Stomach (tissue), 9 donors: ENCODE data around the gene FAM98C. TPM values are rescaled to one million over a fixed set of nuclear protein-coding genes. Genes with fewer than 3 reads are reported as not detected.

ENCODE experiments used
- DNase-seq, 2 donors: peaks; one replicate each; pipeline versions ENCODE4 v3.0.0 to v3.0.0-alpha.2; 2013 to 2019
- H3K27ac ChIP-seq, 5 donors: fragments of 200-600 bp in 4 of 5; sonication (generic) in 4 of 5; one replicate each; pipeline ENCODE4 v1.5.1; 2013 to 2019; ENCODE audit warnings: mild to moderate bottlenecking in 1 of 5, moderate library complexity in 1 of 5
- H3K27me3 ChIP-seq, 3 donors: fragments of 200-600 bp; sonication (generic); one replicate each; pipeline ENCODE4 v1.5.1; 2017 to 2019; ENCODE audit warnings: mixed run types in 1 of 3
- H3K36me3 ChIP-seq, 4 donors: fragments of 200-600 bp; sonication (generic); 1 replicate in 3 of 4; 2 replicates in 1 of 4; pipeline ENCODE4 v1.5.1; 2016 to 2019
- H3K4me1 ChIP-seq, 4 donors: fragments of 200-600 bp; sonication (generic); one replicate each; pipeline ENCODE4 v1.5.1; 2016 to 2019
- H3K4me3 ChIP-seq, 4 donors: fragments of 200-600 bp; sonication (generic) in 3 of 4; one replicate each; pipeline ENCODE4 v1.5.1; 2016 to 2019; ENCODE audit warnings: mild to moderate bottlenecking in 1 of 4
- H3K9me3 ChIP-seq, 4 donors: fragments of 200-600 bp; sonication (generic); one replicate each; pipeline ENCODE4 v1.5.1; 2016 to 2019
- EP300 ChIP-seq: sonication (generic); formaldehyde crosslinking; IDR thresholded peaks from one replicate; pipeline ENCODE4 v1.6.1; 2017; ENCODE audit warnings: antibody characterized with exemption
- POLR2A ChIP-seq, 4 donors: fragments of 450-650 bp; IDR thresholded peaks; one replicate each; pipeline ENCODE4 v1.6.1; 2016; ENCODE audit warnings: antibody characterized with exemption in 4 of 4, control low read depth in 2 of 4, mild to moderate bottlenecking in 1 of 4, moderate library complexity in 1 of 4
- POLR2AphosphoS5 ChIP-seq, 3 donors: sonication (generic); formaldehyde crosslinking; IDR thresholded peaks; one replicate each; pipeline ENCODE4 v1.6.1; 2016; ENCODE audit warnings: antibody characterized with exemption in 3 of 3
- WGBS, 5 donors: extraction: QIAGEN DNeasy Blood & Tissue Kit in 3 of 5; methylation state at CpG; one replicate each; pipeline versions ENCODE4 v1.1.5 to v1.1.7; 2013 to 2018; 5-methylcytosine and 5-hydroxymethylcytosine counted together
- intact Hi-C: fragments of 100-400 bp; cut with DNase I; formaldehyde crosslinking; loops from one replicate; pipeline ENCODE4 v1.15.1; 2023; ENCODE audit warnings: low total_unique reads
- polyA plus RNA-seq, 3 donors: library from polyadenylated mRNA; stranded (reverse); fragments of 200-250 nt; gene quantifications; one replicate each; pipeline ENCODE4 v1.2.3, GENCODE V29; 2013
- total RNA-seq, 5 donors: library from RNA; depleted of rRNA; stranded (reverse); fragments of >200 nt; gene quantifications; one replicate each; pipeline versions ENCODE4 v1.1.0 to v1.2.3, GENCODE V29; 2014 to 2016
- TF ChIP-seq, protein P1 (sequence below), 7 experiments: fragments of 450-650 bp in 4 of 7; fragments of 200-600 bp in 3 of 7; sonication (generic) in 3 of 7; IDR thresholded peaks; one replicate each; pipeline ENCODE4 v1.5.1; 2016 to 2019; ENCODE audit warnings: antibody characterized with exemption in 7 of 7, control low read depth in 2 of 7, mild to moderate bottlenecking in 1 of 7
- donor health status: healthy with polysubstance abuse.
- donor health status: Bipolar disorder and iron deficiency.
- donor health status: healthy.

FAM98C gene
- total and polyA plus RNA-seq, 8 donors, result 4.0 to 222 (median 19.9) TPM

GRCh38 chr19:38375748-38376147, 27.1 kb upstream of the FAM98C start:
- Histone ChIP-seq H3K36me3 (peaks cover 29 to 47% (median 40%) of the 10 kb centered on the region in 4 donors), H3K9me3 (no peaks in the 10 kb centered on the region), H3K4me1 (peaks cover 16 to 28% (median 22%) of the 10 kb centered on the region in 4 donors), H3K4me3 (peak overlapping the region; percentile 61 to 92 (median 84)), H3K27ac (peak overlapping the region in 1 of 5 donors; percentile 95), H3K27me3 (no peaks in the 10 kb centered on the region)
- 79 to 91% (median 82%) methylated on average over 5 of the region's 5 CpGs for WGBS, 5 donors
- no peak for DNase-seq
- intact Hi-C loops, result no loop called here
- no peak for TF ChIP-seq EP300
- TF ChIP-seq POLR2A (IDR thresholded peaks at IDR 0.05), result no peak
- TF ChIP-seq, protein P1, sequence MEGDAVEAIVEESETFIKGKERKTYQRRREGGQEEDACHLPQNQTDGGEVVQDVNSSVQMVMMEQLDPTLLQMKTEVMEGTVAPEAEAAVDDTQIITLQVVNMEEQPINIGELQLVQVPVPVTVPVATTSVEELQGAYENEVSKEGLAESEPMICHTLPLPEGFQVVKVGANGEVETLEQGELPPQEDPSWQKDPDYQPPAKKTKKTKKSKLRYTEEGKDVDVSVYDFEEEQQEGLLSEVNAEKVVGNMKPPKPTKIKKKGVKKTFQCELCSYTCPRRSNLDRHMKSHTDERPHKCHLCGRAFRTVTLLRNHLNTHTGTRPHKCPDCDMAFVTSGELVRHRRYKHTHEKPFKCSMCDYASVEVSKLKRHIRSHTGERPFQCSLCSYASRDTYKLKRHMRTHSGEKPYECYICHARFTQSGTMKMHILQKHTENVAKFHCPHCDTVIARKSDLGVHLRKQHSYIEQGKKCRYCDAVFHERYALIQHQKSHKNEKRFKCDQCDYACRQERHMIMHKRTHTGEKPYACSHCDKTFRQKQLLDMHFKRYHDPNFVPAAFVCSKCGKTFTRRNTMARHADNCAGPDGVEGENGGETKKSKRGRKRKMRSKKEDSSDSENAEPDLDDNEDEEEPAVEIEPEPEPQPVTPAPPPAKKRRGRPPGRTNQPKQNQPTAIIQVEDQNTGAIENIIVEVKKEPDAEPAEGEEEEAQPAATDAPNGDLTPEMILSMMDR (IDR thresholded peaks at IDR 0.05), result no peak
- TF ChIP-seq POLR2AphosphoS5 (IDR thresholded peaks at IDR 0.05), result no peak

GRCh38 chr19:38376576-38376975, 26.3 kb upstream of the FAM98C start:
- Histone ChIP-seq H3K36me3 (peaks cover 37 to 55% (median 48%) of the 10 kb centered on the region in 4 donors), H3K27me3 (peaks cover 0 to 1% (median 0%) of the 10 kb centered on the region in 3 donors), H3K27ac (no peak overlapping the region), H3K4me3 (peak overlapping the region in 2 of 4 donors; percentile 87 to 92), H3K4me1 (peaks cover 16 to 28% (median 22%) of the 10 kb centered on the region in 4 donors), H3K9me3 (no peaks in the 10 kb centered on the region)
- TF ChIP-seq, protein P1 (IDR thresholded peaks at IDR 0.05), result no peak
- TF ChIP-seq POLR2A (IDR thresholded peaks at IDR 0.05) (no peak), POLR2AphosphoS5 (IDR thresholded peaks at IDR 0.05) (no peak), EP300 (no peak)
- DNase-seq, result no peak
- intact Hi-C loops, result no loop called here
- 78 to 91% (median 84%) methylated on average over 3 of the region's 3 CpGs for WGBS, 5 donors

- Histone ChIP-seq H3K36me3 (peaks cover 42 to 60% (median 53%) of the 10 kb centered on the region in 4 donors), H3K4me1 (peaks cover 16 to 28% (median 22%) of the 10 kb centered on the region in 4 donors), H3K27ac (no peak overlapping the region), H3K9me3 (no peaks in the 10 kb centered on the region), H3K27me3 (peaks cover 0 to 4% (median 0%) of the 10 kb centered on the region in 3 donors), H3K4me3 (no peak overlapping the region)
- TF ChIP-seq, protein P1 (IDR thresholded peaks at IDR 0.05), result no peak
- TF ChIP-seq POLR2AphosphoS5 (IDR thresholded peaks at IDR 0.05) (no peak), EP300 (no peak), POLR2A (IDR thresholded peaks at IDR 0.05) (no peak)
- intact Hi-C loops, result no loop called here
- no peak for DNase-seq
- WGBS, 5 donors, result 97 to 98% (median 98%) methylated on average over 4 of the region's 4 CpGs
These were observed 25.8 kb upstream of the FAM98C start for GRCh38 chr19:38377052-38377451.

- H3K4me1 ChIP-seq, result peaks cover 16 to 26% (median 21%) of the 10 kb centered on the region in 4 donors
- H3K36me3 ChIP-seq, result peaks cover 60 to 78% (median 71%) of the 10 kb centered on the region in 4 donors
- TF ChIP-seq POLR2AphosphoS5 (IDR thresholded peaks at IDR 0.05) (no peak), EP300 (no peak), POLR2A (IDR thresholded peaks at IDR 0.05) (no peak)
- TF ChIP-seq, protein P1 (IDR thresholded peaks at IDR 0.05), result no peak
- H3K27me3 ChIP-seq, result peaks cover 0 to 15% (median 0%) of the 10 kb centered on the region in 3 donors
- no peaks in the 10 kb centered on the region for H3K9me3 ChIP-seq
- DNase-seq, result no peak
- H3K4me3 ChIP-seq, result no peak overlapping the region
- WGBS, 5 donors, result 87 to 98% (median 96%) methylated on average over 10 of the region's 10 CpGs
- intact Hi-C loops, result no loop called here
- H3K27ac ChIP-seq, result no peak overlapping the region
These were observed 24.0 kb upstream of the FAM98C start for GRCh38 chr19:38378866-38379265.
